Neural cell (in vitro differentiated cells): Measurements from ENCODE around the gene LRMDA.

Source experiments
- MXI1 ChIP-seq: fragments of 450-650 bp; conservative IDR thresholded peaks from 2 replicates; pipeline ENCODE4 v1.6.1; 2014; ENCODE audit warnings: antibody characterized with exemption, mild to moderate bottlenecking; ENCODE audit not compliant: poor library complexity, severe bottlenecking
- TF ChIP-seq, protein P1 (sequence below): fragments of 450-650 bp; IDR thresholded peaks from 2 replicates; pipeline ENCODE4 v1.5.1; 2014; ENCODE audit warnings: antibody characterized with exemption, mild to moderate bottlenecking, moderate library complexity; ENCODE audit not compliant: poor library complexity, severe bottlenecking
- TF ChIP-seq, protein P2 (sequence below): IDR thresholded peaks from 2 replicates; pipeline ENCODE4 v1.6.1; 2012; ENCODE audit warnings: borderline replicate concordance

DNA sequence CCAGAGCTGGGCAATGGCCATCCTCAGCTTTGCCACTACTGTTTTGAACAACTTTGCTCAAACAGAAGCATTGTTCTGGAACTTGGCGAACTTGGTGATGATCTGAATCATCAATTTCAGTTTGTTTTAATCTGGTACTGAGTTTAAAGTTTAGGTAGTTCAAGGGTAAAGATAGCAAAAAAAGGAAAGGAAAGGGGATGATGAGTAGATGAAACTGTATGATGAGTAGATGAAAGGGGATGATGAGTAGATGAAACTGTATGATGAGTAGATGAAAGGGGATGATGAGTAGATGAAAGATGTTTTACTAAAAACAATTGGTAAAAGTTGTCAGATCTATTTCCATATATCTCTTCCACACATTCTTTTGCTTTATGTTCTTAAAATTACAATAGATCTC lies 737.0 kb downstream of the LRMDA start:
- TF ChIP-seq, protein P1, sequence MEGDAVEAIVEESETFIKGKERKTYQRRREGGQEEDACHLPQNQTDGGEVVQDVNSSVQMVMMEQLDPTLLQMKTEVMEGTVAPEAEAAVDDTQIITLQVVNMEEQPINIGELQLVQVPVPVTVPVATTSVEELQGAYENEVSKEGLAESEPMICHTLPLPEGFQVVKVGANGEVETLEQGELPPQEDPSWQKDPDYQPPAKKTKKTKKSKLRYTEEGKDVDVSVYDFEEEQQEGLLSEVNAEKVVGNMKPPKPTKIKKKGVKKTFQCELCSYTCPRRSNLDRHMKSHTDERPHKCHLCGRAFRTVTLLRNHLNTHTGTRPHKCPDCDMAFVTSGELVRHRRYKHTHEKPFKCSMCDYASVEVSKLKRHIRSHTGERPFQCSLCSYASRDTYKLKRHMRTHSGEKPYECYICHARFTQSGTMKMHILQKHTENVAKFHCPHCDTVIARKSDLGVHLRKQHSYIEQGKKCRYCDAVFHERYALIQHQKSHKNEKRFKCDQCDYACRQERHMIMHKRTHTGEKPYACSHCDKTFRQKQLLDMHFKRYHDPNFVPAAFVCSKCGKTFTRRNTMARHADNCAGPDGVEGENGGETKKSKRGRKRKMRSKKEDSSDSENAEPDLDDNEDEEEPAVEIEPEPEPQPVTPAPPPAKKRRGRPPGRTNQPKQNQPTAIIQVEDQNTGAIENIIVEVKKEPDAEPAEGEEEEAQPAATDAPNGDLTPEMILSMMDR = no peak
- no peak for TF ChIP-seq MXI1
- TF ChIP-seq, protein P2, sequence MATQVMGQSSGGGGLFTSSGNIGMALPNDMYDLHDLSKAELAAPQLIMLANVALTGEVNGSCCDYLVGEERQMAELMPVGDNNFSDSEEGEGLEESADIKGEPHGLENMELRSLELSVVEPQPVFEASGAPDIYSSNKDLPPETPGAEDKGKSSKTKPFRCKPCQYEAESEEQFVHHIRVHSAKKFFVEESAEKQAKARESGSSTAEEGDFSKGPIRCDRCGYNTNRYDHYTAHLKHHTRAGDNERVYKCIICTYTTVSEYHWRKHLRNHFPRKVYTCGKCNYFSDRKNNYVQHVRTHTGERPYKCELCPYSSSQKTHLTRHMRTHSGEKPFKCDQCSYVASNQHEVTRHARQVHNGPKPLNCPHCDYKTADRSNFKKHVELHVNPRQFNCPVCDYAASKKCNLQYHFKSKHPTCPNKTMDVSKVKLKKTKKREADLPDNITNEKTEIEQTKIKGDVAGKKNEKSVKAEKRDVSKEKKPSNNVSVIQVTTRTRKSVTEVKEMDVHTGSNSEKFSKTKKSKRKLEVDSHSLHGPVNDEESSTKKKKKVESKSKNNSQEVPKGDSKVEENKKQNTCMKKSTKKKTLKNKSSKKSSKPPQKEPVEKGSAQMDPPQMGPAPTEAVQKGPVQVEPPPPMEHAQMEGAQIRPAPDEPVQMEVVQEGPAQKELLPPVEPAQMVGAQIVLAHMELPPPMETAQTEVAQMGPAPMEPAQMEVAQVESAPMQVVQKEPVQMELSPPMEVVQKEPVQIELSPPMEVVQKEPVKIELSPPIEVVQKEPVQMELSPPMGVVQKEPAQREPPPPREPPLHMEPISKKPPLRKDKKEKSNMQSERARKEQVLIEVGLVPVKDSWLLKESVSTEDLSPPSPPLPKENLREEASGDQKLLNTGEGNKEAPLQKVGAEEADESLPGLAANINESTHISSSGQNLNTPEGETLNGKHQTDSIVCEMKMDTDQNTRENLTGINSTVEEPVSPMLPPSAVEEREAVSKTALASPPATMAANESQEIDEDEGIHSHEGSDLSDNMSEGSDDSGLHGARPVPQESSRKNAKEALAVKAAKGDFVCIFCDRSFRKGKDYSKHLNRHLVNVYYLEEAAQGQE = no peak
